Gastrocnemius medialis (tissue), 4 donors: ENCODE data around the gene KIRREL3.

Source experiments
- CTCF ChIP-seq, 5 experiments: fragments of 450-650 bp in 3 of 5; fragments of 200-600 bp in 2 of 5; sonication (generic) in 2 of 5; IDR thresholded peaks in 4 of 5; conservative IDR thresholded peaks in 1 of 5; 1 replicate in 4 of 5; 2 replicates in 1 of 5; pipeline ENCODE4 v1.5.1; 2016 to 2019; ENCODE audit warnings: antibody characterized with exemption in 5 of 5, mild to moderate bottlenecking in 3 of 5, moderate library complexity in 3 of 5
- POLR2A ChIP-seq, 2 donors: fragments of 450-650 bp; IDR thresholded peaks; one replicate each; pipeline ENCODE4 v1.6.1; 2017; ENCODE audit warnings: antibody characterized with exemption in 2 of 2, mild to moderate bottlenecking in 2 of 2, moderate library complexity in 2 of 2

- no peak for TF ChIP-seq CTCF (IDR thresholded peaks at IDR 0.05 in 4 of 5, conservative IDR thresholded peaks at IDR 0.05 in 1 of 5)
- TF ChIP-seq POLR2A (IDR thresholded peaks at IDR 0.05), result no peak
Observed at GRCh38 chr11:126919147-126919823, 81.3 kb downstream of the KIRREL3 start.
